Glomerular endothelial cell (primary cell): Measurements from ENCODE around the gene NEB. TPM values are rescaled to one million over a fixed set of nuclear protein-coding genes. Genes with fewer than 3 reads are reported as not detected.
"Not testable (repeated sequence)": the region's sequence is repeated elsewhere in the genome, so short reads cannot be mapped to it uniquely, and the experiment has no call there.

Experiments used
- DNase-seq: peaks from one replicate; pipeline ENCODE4 v3.0.0-alpha.2; 2011; ENCODE audit warnings: low read depth, low spot score; ENCODE audit errors: extremely low read depth
- total RNA-seq: library from RNA; depleted of rRNA; stranded (reverse); fragments of >200 nt; gene quantifications from 2 replicates; pipeline ENCODE4 v1.2.3, GENCODE V29; 2015

The NEB gene
- total RNA-seq, 1 donor from 2014 or later, result 1.5 TPM

GRCh38 chr2:151711025-151711424 is 23.3 kb downstream of the NEB start:
- no peak for DNase-seq

DNA sequence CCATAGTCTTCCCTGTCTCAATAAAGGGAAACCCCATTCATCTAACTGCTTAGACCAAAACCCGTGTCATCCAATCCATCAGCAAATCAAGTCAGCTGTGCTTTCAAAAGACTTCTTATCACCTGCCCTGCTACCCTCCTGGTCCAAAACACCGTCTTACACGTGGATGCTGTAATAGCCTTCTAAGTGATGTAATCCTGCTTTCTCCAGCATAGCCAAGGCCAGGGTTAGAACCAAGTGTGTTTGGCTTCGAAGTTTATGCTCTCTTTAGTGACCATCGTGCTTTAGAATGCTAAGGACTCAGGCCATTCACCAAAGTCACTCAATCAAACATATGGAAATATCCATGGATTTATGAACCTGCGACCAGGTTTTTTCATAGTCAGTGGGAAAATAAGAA is 25.5 kb downstream of the NEB start:
- no peak for DNase-seq

DNA sequence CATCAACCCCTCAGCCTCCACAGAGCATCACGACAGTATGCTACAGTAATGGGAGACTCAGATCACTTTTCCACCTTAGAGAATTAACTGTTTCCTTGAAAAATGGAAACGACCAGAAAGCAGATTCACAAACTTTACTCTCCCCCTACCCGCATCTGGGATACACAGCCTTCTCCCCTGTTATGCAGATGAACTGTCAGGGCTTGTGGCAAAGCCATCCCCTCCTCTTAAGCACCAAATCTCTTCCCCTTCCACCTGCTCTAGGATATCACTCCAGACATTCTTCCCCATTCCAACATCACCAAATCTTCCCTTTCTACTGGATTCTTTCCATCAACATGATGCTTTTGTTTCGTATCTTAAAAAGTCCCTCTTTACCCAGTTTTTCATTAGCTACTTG is 26.4 kb downstream of the NEB start:
- no peak for DNase-seq

DNA sequence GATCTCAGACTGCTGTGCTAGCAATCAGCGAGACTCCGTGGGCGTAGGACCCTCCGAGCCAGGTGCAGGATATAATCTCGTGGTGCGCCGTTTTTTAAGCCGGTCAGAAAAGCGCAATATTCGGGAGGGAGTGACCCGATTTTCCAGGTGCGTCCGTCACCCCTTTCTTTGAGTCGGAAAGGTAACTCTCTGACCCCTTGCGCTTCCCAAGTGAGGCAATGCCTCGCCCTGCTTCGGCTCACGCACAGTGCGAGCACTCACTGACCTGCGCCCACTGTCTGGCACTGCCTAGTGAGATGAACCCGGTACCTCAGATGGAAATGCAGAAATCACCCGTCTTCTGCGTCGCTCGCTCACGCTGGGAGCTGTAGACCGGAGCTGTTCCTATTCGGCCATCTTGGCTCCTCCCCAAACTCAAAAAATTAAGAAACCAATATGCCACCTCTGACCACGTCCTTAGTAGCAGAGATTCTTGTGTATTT is 29.8 kb downstream of the NEB start:
- not testable (repeated sequence) for DNase-seq

DNA sequence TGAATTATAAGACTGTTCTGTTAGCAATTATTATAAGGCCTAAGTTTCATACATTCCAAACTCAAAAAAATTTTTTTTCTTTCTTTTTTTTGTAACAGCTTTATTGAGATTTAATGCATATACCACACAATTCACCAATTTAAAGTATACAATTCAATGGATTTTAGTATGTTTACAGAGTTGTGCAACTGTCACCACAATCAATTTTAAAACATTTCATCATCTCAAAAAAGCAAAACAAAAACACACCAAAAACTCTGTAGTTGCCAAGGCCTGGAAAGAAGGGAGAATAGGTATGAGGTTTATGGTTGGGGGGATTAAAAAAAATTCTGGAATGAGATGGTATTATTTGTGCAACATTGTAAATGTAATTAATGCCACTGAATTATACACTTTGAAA is 36.1 kb downstream of the NEB start:
- DNase-seq, result not testable (repeated sequence)

DNA sequence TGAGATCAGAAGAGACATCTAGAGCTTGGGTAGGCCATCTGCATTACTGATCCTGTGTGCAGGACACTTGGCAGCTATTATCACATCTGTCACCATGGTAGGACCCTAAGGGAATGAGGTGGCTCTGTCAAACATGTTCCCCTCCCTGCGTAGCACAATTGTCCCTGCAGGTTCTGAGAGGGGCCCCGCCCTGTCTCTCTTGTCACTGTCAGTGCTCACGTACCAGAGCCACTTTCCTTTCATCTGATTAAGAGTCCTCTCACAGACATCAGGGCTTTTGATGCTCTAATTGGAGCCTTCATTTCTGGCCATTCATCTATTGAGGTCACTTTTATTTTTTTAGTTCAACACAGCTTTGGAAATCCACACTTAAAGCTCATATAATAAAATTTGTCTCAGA is 38.5 kb downstream of the NEB start:
- no peak for DNase-seq

- no peak for DNase-seq
Observed at GRCh38 chr2:151691631-151692030, 42.6 kb downstream of the NEB start.

DNA sequence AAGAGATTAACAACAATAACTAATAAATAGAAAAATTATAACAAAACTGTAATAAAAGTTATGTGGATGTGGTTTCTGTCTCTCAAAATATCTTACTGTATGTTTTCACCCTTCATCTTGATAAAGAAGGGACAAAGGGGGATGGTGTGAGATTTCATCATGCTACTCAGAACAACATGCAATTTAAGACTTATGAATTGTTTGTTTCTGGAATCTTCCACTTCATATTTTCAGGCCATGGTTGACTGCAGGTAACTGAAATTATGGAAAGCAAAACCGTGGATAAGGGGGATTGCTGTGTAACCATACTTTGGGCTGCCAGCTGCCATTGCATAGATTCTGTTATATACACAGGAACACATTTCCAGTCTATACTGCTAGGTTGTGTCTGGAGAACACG is 45.6 kb downstream of the NEB start:
- DNase-seq, result no peak

DNA sequence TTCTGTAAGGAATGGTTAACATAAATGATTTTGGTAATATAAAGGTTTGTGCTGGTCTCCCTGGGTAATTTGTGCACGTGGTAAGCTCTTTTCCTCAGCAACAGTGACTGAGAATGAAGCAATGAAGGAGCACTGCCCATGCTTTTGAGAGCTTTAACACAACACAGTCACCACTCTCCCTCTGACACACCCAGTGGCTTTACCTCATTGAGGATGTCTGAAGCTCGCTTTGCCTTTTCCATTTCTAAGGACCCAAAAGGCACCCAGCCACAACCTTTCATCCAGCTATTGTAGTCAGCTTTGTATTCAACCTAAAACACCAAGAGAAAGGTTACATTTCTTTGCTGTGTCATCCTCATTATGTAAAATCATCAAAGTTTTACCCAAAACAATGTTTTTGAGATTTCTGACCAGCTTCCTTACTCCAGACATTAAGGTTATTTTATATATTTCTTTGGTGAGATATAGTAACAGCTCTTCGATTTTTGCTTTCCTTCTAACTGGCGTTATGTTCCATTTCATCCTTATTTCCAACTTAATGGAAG is 51.7 kb downstream of the NEB start:
- DNase-seq, result no peak

- no peak for DNase-seq
Observed at GRCh38 chr2:151681051-151681450, 53.2 kb downstream of the NEB start.

- DNase-seq, result no peak
Observed at GRCh38 chr2:151679994-151680393, 54.3 kb downstream of the NEB start.

- no peak for DNase-seq
Observed at GRCh38 chr2:151678849-151679248, 55.4 kb downstream of the NEB start.

- DNase-seq, result no peak
Observed at GRCh38 chr2:151673016-151673415, 61.3 kb downstream of the NEB start.

DNA sequence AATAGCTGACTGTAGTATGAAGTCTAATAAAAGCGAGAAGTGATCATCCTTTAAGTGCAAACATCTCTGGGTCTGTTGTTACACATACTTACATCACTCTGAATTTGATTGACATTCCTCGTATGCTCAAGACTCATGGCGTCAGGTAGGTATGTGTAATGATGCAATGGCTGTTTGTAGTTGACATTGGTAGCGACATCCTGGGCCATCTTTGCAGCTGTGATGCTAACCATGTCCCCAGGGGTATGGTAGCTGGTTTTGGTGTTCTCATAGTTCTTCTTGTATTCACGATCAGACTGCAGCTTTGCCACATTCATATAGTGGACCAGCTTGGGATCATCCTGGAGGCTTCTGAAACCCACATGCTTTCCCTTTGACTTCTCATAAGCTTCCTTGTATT is 62.0 kb downstream of the NEB start:
- DNase-seq, result no peak

GRCh38 chr2:151670846-151671597 is 63.3 kb downstream of the NEB start:
- DNase-seq, result no peak

DNA sequence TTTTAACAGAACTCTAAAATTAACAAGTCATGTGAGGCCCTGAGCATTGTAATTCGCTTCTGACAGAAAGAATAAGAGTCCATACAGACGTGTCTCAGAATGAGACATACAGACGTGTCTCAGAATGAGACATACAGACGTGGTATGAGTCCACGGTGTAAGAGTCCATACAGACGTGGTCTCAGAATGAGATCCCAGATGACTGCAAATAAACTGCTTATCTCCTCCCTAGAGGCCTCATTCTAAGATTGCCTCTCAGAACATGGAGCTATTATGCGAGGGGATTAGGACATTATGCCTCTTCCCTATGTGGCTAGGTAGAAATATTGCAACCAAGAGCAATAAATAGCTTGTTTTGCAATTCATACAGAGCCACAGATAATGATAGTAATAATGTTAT is 63.9 kb downstream of the NEB start:
- DNase-seq, result no peak

DNA sequence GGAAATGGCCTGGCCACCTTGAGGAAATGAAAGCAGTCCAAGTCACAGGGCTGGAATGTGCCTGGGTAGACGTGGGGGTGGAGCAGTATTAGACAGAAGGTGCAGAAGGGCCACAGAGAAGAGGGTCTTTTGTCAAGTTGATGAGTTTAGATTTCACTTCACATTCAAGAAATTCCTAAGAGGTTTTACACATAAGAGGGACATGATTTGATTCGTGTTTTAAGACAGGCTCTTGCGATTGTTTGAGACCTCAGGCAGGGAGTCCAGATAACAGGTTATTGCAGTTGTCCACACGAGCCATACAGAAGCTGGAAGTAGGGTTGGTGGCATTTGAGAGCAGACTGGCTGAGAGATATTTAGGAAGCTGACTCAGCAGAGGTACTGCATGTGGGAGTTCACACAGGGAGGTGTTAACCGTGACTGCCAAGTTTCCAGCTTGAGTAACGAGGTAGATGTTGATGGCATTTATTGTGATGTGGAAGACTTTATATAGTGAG is 64.6 kb downstream of the NEB start:
- DNase-seq, result no peak

GRCh38 chr2:151668737-151669136 is 65.5 kb downstream of the NEB start:
- DNase-seq, result no peak

GRCh38 chr2:151665959-151666358 is 68.3 kb downstream of the NEB start:
- DNase-seq, result no peak

GRCh38 chr2:151664520-151664919 is 69.8 kb downstream of the NEB start:
- no peak for DNase-seq

GRCh38 chr2:151661625-151662024 is 72.7 kb downstream of the NEB start:
- DNase-seq, result no peak

GRCh38 chr2:151658081-151658480 is 76.2 kb downstream of the NEB start:
- DNase-seq, result no peak
